ENCODE measurements around the gene GBE1.

The GBE1 gene

GRCh38 chr3:81760924-81761903 is at the start of gene GBE1:
Gene GBE1, minus strand, starts transcription at chr3:81761645. Its CDS starts 128 bp downstream, at chr3:81761517.
- no peaks in the 10 kb centered on the region for H3K36me3 ChIP-seq (replicated peaks)
- peak within 1 kb of the TSS; percentile 76 for H3K4me3 ChIP-seq (ENCODE audit: low read depth, low read length)
- H3K27ac ChIP-seq = peak within 1 kb of the TSS; percentile 94
- peak; percentile 90 for DNase-seq
- in situ Hi-C loops (cut with HindIII; ENCODE audit: low pct_ligation_motif_present, low sequenced_read_pairs) = no loop called here
- TF ChIP-seq CTCF (IDR thresholded peaks at IDR 0.05; ENCODE audit: low read depth, low read length, missing control alignments) = peak; percentile 68
- H3K27me3 ChIP-seq (replicated peaks) = no peaks in the 10 kb centered on the region

- H3K27me3 ChIP-seq (replicated peaks) = no peaks in the 10 kb centered on the region
- no peaks in the 10 kb centered on the region for H3K36me3 ChIP-seq (replicated peaks)
- no peak overlapping the region for H3K27ac ChIP-seq
- no peak for TF ChIP-seq CTCF (IDR thresholded peaks at IDR 0.05; ENCODE audit: low read depth, low read length, missing control alignments)
- H3K4me3 ChIP-seq (ENCODE audit: low read depth, low read length) = no peak overlapping the region
- no peak for DNase-seq
- in situ Hi-C loops (cut with HindIII; ENCODE audit: low pct_ligation_motif_present, low sequenced_read_pairs) = no loop called here
These were observed 47.5 kb upstream of the GBE1 start for GRCh38 chr3:81808900-81809299.

- no peak overlapping the region for H3K4me3 ChIP-seq (ENCODE audit: low read depth, low read length)
- H3K36me3 ChIP-seq (replicated peaks) = no peaks in the 10 kb centered on the region
- TF ChIP-seq CTCF (IDR thresholded peaks at IDR 0.05; ENCODE audit: low read depth, low read length, missing control alignments) = no peak
- peak; percentile 9 for DNase-seq
- no peaks in the 10 kb centered on the region for H3K27me3 ChIP-seq (replicated peaks)
- no peak overlapping the region for H3K27ac ChIP-seq
- in situ Hi-C loops (cut with HindIII; ENCODE audit: low pct_ligation_motif_present, low sequenced_read_pairs) = no loop called here
These were observed 38.0 kb upstream of the GBE1 start for GRCh38 chr3:81799403-81799802.

GRCh38 chr3:81793410-81793809 is 32.0 kb upstream of the GBE1 start:
- no peak overlapping the region for H3K4me3 ChIP-seq (ENCODE audit: low read depth, low read length)
- DNase-seq = no peak
- TF ChIP-seq CTCF (IDR thresholded peaks at IDR 0.05; ENCODE audit: low read depth, low read length, missing control alignments) = no peak
- H3K27ac ChIP-seq = no peak overlapping the region
- no peaks in the 10 kb centered on the region for H3K27me3 ChIP-seq (replicated peaks)
- H3K36me3 ChIP-seq (replicated peaks) = no peaks in the 10 kb centered on the region
- in situ Hi-C loops (cut with HindIII; ENCODE audit: low pct_ligation_motif_present, low sequenced_read_pairs) = no loop called here

- no peak for TF ChIP-seq CTCF (IDR thresholded peaks at IDR 0.05; ENCODE audit: low read depth, low read length, missing control alignments)
- DNase-seq = no peak
- H3K4me3 ChIP-seq (ENCODE audit: low read depth, low read length) = no peak overlapping the region
- no peak overlapping the region for H3K27ac ChIP-seq
- in situ Hi-C loops (cut with HindIII; ENCODE audit: low pct_ligation_motif_present, low sequenced_read_pairs) = no loop called here
- no peaks in the 10 kb centered on the region for H3K27me3 ChIP-seq (replicated peaks)
- H3K36me3 ChIP-seq (replicated peaks) = no peaks in the 10 kb centered on the region
These were observed 28.7 kb upstream of the GBE1 start for GRCh38 chr3:81790117-81790516.
